Ramos (cell line): Measurements from ENCODE around the gene EIF4G1.

ENCODE experiments used
- in situ Hi-C: fragments of 300-500 bp; cut with MboI; formaldehyde crosslinking; loops from one replicate; pipeline ENCODE4 v1.14.3; 2022; ENCODE audit warnings: low sequenced_read_pairs; ENCODE audit not compliant: unreplicated experiment

EIF4G1 gene

DNA sequence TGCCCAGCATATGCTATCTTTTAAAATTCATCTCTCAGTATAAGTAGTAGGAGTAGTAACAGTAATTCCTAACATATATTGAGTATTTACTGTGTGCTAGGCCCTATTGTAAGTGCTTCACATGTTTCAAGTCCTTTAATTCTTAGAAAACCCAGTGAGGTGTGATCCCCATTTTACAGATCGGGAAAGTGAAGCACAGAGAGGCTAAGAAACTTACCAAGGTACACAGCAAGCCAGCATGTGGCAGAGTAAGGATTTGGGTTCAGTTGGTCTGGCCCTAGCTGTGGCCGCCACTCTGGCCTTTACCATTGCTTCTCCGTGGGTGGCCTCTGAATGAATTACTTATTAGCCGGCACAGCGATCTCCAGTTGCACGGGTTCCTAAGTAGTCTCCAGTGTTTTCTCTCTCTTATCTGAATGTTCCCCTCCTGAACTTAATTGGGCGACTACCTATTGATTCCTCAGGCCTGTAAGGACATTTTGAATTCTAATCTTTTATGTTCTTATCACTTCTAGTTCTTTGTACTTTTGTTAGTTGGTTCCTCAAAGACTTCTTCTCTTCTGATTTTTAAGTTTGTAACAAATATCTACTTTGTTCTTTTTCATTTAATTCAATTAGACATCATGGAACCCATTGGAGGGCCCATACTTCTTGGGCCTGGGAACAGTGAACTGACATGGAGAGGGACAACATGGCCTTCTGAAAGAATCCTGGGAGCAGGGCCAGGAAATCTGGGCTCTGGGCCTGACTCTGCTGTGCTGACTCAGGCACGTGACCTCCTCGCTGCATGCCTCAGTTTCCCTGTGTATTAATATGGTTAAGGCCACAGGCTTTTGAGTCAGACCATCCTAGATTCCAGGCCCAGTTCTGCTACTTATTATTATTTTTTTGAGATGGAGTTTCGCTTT, 35.4 kb downstream of the EIF4G1 start:
- in situ Hi-C loops = no loop called here

DNA sequence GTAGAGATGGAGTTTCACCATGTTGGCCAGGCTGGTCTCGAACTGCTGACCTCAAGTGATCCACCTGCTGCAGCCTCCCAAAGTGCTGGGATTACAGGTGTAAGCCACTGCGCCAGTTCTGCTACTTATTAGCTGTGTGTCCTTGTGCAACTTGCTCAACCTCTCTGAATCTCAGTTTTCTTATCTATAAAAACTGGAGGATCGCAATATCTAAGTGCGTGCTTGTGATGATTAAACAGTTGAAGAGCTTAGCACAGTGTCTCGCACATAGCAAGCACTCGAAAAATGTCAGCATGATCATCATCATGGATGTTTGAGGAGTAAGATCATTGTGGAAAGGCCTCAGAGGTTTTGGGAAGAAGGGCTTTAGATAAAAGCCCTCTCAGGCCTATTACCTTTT, 36.2 kb downstream of the EIF4G1 start:
- in situ Hi-C loops = no loop called here

DNA sequence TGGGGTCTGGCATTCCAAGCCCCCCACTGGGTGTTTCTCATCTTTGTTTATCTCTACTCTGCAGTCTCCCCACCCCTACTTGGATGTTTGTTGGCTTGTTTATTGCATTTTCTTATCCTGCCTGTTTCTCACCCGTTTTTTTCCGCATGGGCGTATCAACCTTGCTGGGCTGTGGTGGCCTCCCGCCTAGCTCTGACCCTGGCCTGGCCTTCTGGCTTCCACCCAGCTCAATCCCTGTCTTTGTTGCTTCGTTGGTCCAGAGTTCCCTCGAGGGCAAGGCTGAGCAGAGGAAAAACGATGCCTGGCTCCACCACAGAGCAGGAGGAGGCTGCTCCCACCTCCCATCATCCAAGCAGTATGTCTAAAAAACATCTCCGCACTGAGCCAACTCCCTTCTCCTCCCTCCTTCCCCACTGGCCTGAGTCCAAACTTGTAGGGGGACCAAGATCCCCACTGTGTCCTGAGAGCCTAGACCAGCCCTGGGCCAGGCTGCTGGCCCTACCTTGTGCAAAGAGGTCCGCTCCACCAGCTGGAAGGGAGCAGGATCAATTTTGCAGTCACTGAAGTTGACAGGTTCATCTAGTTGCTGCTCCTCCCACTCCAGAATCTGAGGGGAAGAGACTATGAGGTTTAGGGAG, 37.2 kb downstream of the EIF4G1 start:
- in situ Hi-C loops = no loop called here

DNA sequence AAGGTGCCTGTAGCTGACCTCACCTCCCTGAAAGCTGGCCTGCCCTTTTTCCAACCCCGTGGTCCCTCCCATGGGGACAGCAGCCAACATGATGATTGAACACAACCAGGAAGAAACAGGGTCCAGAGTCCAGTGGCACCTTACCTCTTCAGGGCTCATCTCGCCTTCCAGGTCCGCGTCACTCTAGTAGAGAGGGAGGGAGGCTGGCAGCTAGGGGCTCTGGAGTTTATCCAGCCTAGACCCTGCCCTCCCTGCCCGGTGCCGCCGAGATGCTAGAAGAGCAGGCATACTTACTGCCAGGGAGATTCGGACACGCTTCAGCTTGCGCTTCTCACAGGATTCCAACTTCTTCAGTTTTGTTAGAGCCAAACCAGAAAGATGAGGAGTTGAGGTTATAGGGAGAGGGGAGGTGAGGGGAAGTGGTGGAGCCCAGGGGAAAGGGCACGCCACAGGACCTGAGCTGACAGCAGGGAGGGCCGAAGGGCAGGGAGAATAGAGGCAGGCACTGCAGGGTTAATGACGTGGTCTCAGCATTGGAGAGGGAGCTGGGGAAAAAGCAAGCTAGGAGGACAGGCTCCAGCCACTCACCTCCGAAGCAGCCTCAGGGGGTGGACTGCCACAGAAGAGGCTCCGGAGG, 37.9 kb downstream of the EIF4G1 start:
- in situ Hi-C loops = no loop called here

- in situ Hi-C loops = no loop called here
Measured at GRCh38 chr3:184352897-184353545, 38.6 kb downstream of the EIF4G1 start.

- in situ Hi-C loops = no loop called here
Measured at GRCh38 chr3:184353546-184353941, 39.1 kb downstream of the EIF4G1 start.

DNA sequence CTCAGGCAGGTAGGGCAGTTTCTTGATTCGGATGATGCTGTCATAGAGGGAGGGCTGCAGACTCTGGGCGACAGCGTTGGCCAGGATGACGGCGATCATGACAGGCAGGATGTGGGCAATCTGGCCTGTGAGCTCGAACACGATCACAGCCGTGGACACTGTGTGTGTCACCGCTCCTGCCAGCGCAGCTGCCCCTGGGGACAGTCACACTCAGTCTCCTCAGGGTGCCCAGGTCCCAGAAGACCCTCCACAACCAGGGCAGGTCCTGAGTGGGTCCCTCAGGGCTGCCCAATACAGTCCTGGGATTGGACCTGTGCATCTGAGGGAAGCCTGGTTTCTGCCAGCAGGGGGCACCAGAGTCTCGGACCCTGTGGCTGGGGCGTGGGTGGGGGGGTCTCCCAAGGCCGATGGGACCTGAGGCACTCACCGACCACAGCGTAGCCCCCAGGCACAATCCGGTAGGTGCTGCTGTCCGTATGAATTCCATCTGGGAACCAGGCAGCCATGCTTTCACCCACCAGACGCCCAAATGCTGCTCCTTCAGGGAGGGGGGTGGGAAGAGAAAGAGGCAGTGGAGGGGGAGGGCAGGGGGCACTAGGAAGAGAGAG, 39.8 kb downstream of the EIF4G1 start:
- in situ Hi-C loops = no loop called here

- in situ Hi-C loops = no loop called here
Measured at GRCh38 chr3:184354754-184355153, 40.3 kb downstream of the EIF4G1 start.

GRCh38 chr3:184355261-184356040, 41.0 kb downstream of the EIF4G1 start:
- in situ Hi-C loops = no loop called here

GRCh38 chr3:184357248-184358123, 43.1 kb downstream of the EIF4G1 start:
- in situ Hi-C loops = no loop called here

- in situ Hi-C loops = no loop called here
Measured at GRCh38 chr3:184358124-184358767, 43.8 kb downstream of the EIF4G1 start.

DNA sequence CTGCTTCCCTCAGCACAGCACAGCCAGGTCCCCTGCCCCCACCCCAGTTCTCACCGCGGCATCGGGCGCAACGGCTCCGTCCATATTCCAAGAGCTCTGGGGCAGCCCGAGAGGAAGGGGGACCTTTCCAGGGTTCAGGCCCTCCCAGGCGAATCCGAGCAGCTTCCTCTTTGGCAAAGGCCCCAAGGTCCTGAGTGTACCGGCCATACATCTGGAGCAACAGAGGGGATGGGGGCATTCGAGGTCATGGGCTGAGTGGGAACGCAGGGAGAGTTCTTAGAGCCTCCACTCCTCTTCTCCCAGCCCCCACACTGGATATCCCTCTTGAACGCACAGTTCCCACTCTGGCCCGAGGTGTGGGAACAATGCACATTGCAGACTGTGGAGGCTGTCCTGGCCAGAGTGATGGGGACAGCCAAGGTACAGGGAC, 44.5 kb downstream of the EIF4G1 start:
- in situ Hi-C loops = no loop called here

- in situ Hi-C loops = no loop called here
Measured at GRCh38 chr3:184359610-184360009, 45.2 kb downstream of the EIF4G1 start.

DNA sequence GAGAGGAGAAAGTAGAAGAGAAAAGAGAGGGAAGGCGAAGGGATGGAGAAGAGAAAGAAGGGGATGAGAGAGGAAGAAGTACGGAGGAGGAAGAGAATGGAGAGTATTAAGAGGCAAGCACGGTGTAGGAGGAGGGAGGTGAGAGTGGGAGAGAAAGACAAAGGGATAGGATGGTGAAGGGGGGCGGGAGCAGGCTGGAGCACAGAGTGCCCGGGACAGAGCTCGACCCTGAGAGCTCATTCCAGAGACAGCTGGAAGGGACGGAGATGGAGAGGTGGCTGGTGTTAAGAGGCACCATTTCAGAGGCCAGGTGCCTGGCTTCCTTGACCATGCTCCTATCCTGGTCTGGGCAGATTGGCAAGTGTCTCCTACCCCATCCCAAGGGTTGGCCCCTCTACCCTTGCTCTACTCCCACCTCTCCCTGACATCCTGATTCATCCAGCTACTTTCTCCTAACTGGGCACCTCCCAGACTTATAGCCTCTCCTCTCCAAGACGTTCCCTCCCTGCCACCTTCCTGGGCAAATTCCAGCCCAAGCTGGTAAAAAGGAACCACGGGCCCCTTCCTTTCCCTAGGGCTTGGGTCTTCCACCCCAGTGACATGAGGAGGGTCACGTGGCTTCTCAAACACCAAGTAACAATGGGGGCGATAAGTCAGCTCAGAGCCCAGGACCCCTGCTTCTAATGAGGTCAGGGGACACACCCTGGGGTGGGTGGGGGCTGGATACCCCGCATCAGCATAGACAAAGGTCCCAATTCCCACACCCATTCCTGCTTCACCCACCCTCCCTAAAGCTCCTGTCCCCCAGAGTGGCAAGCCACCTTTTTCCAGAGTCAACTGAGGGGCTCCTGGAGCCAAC, 45.9 kb downstream of the EIF4G1 start:
- in situ Hi-C loops = no loop called here

DNA sequence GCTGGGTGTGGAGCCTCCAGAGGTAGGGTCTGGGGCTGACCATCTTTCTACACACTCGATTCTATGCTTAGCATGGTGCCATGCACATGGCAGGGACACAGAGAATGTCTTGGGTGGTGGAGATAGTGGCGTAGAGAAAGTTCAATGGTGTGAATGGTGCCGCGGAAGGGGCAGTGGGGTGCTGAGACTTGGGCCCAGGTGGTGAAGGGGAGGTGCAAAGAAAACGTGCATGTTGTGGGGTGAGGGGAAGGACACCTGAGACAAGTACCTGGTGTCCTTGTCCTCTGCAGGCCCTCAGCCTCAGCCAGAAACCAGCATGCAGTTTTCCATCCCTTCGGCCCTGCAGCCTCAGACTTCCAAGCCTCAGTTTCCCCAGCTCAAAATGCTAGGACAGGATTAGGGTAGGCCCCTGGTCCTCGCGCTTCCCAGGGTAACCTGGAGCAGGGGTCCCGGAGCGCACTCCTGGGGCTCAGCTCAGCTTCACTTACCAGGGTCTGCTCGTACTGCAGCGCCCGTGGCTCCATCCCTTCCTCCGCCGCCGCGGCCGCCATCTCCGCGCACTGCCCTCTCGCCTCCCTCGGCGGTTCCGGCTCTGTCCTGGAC, 46.6 kb downstream of the EIF4G1 start:
- in situ Hi-C loops = no loop called here

- in situ Hi-C loops = no loop called here
Measured at GRCh38 chr3:184361532-184361931, 47.1 kb downstream of the EIF4G1 start, which contains the start of the genes CLCN2 and POLR2H. CLCN2 (minus strand) TSS chr3:184361605; CDS start chr3:184361479, 126 bp downstream. POLR2H (plus strand) TSS chr3:184361710; CDS start chr3:184363493, 1,783 bp downstream.
